Esophagus squamous epithelium (tissue), 4 donors: ENCODE measurements around the gene SDK2.

Experiments
- CTCF ChIP-seq, 6 experiments: fragments of 450-650 bp in 4 of 6; fragments of 200-600 bp in 2 of 6; sonication (generic) in 2 of 6; IDR thresholded peaks; one replicate each; pipeline ENCODE4 v1.5.1; 2016 to 2019; ENCODE audit warnings: antibody characterized with exemption in 6 of 6, mild to moderate bottlenecking in 4 of 6, moderate library complexity in 4 of 6
- POLR2A ChIP-seq, 4 donors: fragments of 450-650 bp; IDR thresholded peaks; one replicate each; pipeline ENCODE4 v1.6.1; 2017; ENCODE audit warnings: antibody characterized with exemption in 4 of 4, mild to moderate bottlenecking in 4 of 4, moderate library complexity in 3 of 4

GRCh38 chr17:73318427-73318813 lies 325.8 kb downstream of the SDK2 start:
- TF ChIP-seq POLR2A (IDR thresholded peaks at IDR 0.05) (no peak), CTCF (IDR thresholded peaks at IDR 0.05) (no peak)
